TTC549 (cell line): ENCODE results near the gene PAX5.

Experiments
- FAIRE-seq: peaks from 2 replicates; lab custom pipeline; 2012; peaks lifted over from hg19 to GRCh38; lab: Jason Lieb, UNC

Gene PAX5

DNA sequence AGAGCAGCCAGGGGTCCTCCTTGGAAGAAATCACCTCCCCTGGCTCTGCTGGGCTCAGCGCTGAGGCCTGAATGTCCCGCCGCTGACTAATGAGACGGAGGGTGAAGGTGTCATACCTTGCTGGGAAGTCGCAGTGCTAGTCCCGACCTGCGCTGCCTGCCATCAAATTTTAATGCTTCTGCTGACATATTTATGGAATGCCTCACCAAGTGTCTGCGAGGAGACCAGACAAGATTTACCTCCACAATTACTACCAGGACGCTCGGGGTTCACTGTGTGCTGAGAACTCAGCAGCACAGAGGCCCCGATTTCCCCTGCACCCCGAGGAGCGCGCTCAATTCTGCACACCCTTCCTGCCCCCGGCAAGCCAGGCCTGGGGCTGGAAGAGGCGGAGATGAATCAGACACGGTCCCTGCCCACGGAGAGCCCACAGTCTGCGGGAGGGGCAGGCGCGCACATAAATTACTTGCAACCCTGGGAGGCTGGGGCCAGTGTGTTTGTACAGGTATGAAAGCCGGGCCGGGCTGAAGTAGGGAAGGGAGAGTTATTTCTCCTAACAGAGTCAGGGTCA lies 175.2 kb downstream of the PAX5 start:
- FAIRE-seq = no peak

DNA sequence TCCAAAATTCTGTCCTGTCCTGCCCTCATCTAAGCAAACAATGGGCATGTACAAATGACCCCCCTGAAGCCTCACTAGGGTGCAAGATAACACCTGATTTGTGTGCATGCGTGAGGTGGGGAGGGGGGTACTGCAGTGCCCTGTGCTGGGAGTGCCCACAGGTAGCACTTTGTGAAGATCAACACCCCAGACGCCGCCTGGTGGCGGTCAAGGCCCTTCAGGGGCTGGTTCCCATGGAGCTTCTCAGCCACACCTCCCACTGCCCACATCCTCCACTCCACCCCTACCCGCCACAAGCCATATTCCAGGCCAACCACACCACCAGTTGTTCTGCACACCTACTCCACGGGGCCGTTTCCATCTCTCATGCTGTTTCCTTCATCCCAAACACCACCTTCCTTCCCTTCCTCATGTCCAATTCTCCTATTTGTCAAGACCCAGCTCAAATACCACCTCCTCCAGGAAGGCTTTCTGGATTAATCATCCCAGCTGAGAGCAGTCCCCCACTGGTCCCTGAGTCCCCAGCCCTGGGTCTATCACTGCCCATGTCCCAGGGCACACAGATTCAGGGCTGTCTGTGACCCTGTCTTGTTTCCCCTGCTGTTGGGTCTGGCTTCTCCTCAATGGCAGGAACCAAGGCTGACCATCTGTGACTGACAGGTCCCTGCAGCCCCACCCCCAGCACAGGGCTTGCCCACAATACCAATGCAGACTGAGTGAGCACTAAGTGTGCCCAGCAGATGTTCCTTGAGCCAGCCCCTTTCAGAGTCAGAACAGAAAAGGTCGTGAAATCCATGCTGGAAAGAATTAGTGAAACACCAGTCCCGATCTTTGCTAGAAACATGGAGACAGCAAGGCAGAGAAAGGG lies 178.4 kb downstream of the PAX5 start:
- FAIRE-seq = no peak

DNA sequence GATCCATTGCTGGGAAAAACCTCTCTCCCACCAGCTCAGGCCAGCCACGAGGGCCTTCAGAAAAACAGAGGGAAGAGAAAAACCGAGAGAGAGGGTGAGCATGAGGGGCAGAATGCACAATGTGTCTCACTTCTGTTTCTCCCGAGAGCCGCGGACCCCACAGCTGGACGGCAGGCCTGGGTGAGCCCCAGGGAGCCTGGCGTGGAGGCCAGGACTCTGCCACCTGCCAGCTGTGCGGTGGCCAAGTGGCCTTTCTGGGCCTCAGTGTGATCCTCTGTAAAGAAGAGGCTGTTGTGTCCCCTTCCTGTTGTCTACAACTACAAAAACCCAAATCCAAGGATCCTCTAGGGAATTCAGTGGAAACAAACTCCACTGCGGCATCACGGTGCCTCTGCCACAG lies 179.3 kb downstream of the PAX5 start:
- no peak for FAIRE-seq

DNA sequence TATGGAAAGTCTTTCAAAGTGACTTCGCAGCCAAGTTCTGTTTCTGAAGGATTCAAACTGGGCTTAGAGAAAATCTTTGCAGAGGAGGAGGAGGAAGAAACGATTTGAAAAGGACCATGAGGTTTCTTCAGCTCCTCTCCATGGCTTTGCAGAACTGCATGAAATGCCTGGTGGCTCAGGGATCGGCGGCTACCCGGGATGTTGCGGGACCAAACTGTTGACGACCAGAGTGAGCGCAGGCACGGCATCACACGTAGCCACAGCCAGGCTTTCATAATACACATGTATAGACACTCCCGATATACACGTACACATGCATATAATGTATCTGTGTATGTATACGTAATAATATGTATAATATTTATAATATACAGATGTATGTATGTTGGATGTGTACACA lies 180.0 kb downstream of the PAX5 start:
- no peak for FAIRE-seq

DNA sequence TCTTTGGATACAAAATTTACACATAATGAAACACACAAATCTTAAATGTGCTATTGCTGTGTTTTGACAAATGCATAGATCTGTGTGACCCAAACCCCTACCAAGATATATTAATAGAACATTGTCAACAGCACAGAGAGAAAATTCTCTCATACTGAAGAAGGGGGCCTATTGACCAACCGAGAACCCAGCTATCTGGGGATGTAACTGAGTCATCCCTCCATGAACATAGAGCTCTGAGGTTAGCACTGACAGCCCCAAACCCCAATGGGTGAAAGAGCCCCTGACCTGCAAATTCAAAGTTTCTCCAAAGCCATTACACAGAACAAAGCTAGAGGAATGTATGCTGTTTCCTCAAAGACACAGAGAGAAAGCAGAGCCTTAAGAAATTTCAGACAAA lies 180.8 kb downstream of the PAX5 start:
- FAIRE-seq = no peak

DNA sequence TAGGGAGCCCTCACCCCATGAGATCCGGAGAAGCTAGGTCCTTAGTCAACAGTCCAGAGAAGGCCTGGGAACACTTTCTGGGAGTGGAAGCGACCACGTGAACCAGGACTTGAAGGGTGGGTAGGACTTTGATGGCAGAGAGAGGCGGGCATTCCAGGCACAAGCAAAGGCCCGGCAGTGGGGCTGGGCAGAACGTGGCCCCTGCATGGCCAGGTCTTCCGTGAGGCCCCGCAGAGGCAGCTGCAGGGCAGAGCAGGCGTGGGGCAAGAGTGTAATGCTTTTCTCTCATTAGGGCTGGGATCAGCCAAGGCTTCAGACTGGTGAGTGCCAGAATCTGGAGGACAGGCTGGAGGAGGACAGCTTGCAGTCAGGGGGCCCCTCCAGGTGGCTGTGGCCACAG lies 184.1 kb downstream of the PAX5 start:
- no peak for FAIRE-seq

DNA sequence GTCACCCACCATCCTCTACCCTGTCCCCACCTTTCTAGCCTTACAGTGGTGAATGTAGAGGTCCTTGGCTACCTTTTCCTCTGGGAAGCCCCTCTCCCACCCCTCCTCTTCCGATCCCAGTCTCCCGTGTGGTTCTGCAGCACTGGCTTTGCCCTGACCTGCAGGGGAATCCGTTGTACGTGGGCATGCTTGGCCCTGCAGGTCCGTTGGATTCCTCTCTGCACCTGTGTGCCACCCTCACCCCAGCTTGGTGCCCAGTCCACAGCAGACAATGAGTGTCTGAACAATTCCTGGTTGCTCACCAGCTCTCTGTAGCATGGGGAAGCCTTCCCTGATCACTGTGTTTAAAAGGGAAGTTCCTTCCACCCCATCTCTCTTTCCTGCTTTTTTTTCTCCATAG lies 185.1 kb downstream of the PAX5 start:
- FAIRE-seq = no peak

DNA sequence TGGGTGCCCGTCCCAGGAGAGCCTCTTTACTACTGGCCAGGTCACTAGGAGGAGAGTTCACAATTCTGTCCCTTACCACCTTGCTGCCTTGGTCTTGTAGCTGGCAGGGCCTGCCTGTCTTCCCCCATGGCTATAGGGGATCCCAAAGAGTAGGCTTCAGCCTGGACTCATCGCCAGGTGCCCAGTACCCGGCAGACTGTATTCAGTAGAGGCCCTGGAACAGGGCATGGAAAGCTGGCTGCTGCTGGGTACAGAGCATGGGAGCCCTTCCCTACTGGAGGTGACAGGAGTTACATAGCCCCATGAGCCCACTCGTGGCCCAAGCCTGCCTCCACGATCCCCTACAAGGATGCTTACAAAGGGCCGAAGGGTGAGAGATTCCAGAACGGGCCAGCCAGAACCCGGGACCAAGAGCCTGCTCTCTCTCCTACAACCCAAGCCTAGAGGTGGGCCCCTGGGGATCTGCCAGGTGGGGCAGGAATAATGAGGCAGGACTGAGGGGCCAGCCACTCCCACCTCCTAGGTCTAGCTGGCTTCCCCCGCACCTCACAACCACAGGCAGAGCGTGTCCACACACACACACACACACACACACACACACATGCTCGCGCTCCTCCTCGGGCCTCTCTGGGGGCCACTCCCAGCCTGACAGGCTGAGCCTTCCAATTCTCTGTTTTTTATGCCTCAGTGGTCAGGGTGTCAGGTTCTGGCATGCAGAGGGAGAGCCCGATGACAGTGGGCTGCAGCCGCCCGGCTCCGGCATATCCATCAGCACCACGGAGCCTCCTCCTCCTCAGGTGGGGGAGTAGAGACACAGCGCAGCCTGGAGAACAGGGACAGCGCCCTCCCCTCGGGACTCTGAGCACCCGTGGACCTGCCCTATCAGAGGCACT lies 186.0 kb downstream of the PAX5 start:
- FAIRE-seq = no peak

DNA sequence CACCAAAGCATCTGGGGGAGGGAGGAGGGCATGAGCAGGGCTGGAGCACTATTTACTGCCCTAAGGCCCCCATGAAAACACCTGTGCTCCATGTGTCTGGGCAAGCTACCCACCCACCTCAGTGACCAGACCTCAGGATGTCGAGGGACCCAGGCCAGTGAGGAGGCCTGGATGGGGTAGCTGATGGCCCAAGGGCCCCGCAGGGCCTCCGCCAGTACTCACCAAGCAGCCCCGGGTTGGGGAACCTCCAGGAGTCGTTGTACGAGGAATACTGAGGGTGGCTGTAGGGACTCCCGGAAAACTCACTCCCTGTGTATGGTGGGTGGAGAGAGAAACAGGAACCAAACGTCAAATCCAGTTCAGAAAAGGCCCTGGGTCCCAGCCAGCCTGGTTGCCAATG lies 187.4 kb downstream of the PAX5 start:
- no peak for FAIRE-seq

DNA sequence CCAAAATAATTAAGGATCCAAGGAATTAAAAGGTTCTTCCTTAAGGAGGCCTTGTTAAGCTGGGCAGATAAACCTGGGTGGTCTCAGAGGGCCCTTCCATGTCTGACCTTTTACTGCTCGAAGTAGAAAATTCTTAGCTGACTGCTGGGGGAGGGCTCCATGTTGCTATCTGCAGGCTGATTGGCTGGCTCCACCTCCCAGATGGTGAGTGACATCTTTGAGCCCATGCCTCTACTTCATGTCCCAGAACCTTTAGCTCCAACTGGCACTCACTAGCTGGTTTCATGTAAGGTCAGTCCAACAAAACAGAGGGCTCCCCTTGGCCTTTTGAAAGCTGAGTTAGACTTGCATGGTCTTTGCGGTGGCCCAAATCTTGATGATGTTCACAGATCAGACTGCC lies 188.2 kb downstream of the PAX5 start:
- no peak for FAIRE-seq

DNA sequence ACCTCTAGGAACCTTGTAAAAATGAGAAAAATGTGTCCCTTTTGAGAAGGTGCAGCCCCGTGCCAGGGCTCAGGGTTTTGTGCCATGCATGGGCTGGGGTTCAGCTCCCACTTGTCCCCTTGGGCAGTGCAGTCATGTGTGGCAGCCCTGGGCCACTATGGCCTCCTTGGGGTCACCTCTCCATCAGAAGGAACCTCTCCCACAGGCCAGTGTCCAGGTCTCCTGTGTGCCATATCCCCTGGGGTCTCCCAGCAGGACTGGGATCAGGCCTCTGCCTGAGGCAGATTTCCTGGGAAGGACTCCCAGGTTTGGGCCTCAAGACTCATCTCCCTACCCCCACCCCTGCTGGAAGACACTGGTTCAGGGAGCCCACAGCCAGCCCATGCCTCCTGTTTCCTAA lies 189.1 kb downstream of the PAX5 start:
- no peak for FAIRE-seq

DNA sequence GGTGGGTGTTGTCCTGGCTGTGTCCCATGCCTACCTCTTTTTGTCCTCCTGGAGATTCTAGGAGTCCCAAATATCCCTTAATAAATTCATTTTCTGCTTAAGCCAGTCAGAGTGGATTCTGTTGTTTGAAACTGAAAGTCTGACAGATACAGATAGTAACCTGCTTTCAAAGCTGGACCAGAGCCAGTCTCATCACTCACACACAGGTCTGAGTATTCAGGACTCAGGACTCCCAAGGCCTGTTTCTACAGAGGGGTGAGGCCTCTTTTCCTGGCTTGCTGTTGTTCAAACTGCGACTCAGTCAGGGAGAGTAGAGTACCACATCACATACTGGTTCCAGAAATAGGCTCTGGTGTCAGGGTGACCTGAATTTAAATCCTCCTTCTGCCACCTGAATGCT lies 190.1 kb downstream of the PAX5 start:
- no peak for FAIRE-seq

DNA sequence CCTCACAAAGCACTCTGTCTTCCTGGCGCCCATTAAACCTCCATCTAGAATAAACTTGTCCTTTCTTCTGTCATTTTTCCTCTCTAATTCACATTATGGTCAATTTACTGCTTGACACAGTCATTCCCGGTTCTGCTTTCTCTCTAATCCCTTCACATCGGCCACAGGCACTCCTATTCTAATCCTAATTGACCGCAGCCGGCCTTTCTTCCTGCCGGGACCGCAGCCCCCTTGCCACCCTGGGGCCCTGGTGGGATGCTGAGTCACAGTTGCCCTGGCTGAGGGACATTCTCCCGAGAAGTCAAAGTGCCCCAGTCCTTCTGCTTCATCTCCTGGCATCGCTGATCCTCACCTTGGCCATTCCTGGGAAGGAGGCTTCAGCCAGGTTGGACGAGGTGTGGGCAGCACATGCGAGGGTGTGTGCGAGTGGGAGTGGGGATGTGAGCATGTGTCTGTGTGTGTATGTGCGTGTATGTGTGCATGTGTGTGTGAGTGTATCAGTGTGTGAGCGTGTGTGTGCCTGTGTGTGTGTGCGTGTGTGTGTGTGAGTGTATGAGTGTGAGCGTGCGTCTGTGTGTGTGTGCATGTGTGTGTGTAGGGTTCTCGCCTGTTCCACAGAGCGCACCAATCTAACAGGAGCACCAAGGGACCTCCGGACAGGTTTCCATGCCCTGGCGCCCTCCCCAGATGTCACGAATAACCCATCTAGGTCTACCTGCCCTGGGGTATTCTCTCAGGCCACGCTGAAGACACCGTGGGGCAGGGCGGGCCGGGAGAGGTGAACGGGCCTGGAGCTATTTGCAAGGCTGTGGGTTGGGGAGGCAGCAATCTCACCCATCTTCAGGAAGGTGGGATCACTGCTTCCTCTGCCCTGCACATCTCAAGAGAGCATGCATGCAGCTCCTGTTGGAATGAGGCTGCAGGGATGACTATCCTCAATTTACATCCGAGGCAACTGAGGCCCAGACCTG lies 191.2 kb downstream of the PAX5 start:
- FAIRE-seq = no peak

DNA sequence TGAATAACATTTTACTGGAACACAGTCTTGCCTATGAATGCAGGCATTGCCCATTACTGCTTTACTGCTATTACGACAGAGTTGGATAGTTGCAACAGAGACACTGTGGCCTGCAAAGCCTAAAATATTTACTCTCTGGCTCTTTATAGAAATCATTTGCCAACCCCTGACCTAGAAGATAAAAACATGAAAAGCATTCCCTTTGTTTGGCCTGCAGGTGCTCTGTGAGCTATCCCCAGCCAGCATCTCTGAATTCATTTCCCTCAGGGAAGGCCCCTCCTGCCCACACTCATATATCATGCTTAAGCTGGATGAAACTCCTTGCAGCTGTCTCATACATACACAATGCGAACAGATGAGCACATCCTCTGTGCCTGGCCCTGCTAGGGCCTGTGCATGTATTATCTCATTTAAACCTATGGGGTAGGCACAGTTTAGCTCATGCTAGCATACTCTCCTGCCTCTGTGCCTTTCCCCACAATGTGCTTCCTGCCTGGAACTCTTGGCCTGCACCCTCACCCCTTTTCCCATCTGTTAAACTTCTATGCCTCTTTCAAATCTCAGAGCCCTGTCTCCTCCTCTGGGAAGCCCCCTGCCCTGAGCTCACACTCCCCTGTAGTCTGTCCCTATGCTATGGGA lies 193.1 kb downstream of the PAX5 start:
- no peak for FAIRE-seq

DNA sequence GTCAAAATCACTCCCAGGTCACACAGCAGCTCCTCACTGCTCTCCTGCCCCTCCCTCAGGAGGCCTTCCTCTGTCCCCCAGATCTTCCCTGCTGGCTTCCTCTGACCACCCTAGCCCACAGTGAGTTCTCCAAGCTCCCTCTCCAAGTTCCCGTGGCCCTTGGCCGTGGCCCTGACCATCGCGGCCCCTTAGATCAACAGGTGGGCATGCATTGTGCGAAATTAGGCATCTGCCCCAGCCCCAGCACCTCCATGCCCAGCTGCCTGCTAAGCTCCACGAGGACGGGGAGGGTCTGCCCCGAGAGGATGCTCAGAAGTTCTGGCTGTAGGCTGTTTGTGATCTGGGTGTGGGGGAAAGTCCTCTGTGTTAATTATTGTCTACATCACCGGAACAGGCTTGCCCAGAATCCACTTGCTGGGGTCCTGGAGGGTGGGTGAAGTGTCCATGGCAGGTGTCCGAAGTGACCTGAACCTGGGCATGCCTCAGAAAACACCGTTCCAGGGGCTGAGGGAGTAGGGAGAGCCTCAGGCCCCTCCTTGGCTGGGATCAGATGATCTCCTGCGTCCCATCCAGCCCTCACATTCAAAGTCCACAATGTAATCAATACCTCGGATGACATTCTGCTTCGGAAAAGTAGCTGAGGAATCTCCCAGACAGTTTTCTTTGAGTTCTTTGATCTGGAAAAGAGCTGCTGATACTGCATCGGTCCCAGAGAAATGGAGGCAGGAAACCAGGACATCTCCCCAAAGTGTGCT lies 194.8 kb downstream of the PAX5 start:
- no peak for FAIRE-seq

DNA sequence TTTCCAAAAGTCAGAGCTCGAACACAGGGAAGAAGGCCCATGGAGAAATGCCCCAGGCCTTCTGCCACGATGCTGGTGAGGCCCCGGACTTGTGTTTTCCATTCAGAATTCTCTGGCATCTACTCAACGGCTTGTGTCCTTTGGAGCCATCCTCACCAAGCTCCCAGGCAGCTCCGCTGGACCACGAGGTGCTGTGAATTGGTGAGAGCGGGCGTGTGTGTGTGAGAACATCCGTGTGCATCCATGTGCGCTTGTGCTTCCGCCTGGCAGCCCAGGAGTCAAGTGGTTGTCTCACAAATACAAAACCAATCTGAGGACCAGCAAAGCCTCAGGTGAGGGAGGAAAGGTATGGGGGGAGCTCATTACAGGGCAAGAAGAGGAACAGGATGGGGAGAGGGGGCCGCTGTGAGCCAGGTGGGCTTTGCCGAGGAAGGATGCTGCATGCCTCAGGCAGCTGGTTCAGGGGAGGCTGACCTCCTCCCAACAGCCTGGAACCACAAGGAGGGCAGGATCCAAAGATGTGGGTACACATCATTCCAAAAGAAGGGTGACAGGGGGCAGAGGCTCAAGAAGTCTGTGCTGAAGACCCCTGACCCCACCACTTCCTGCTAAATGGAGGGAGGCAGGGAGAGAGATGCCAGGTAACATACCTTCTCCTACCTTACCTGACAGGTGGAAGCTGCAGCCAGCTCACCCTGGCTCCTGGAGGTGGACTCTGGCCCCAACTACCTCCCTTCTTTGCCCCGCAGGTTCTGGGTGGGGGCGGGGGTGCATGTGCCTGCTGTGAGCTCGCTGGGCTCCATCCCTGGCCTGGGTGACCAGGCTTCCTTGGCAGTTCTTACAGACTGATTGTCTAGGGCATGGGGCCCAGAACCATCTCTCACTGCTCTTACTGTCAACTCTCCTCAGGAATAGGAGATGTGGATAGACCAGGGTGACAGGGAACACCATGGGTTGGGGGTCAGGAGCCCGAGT lies 196.3 kb downstream of the PAX5 start:
- FAIRE-seq = no peak

DNA sequence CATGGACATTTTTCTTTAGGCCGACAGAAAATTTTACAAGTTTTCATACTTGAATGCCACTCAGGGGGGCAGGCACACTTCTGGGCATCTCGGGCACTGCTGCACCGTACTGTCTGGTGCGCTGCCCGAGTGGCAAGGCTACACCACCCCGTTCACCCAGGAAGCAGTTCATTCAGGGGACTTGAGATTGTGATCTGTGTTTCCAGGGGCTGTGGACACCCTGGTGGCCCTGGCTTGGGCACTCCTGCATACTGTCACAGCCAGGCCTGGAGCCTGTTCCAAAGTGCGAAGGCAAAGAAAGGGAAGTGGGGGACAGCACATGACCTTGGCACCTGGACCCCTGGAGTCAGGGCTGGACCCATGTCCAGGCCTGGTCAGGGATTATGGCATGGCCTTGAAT lies 197.6 kb downstream of the PAX5 start:
- no peak for FAIRE-seq

DNA sequence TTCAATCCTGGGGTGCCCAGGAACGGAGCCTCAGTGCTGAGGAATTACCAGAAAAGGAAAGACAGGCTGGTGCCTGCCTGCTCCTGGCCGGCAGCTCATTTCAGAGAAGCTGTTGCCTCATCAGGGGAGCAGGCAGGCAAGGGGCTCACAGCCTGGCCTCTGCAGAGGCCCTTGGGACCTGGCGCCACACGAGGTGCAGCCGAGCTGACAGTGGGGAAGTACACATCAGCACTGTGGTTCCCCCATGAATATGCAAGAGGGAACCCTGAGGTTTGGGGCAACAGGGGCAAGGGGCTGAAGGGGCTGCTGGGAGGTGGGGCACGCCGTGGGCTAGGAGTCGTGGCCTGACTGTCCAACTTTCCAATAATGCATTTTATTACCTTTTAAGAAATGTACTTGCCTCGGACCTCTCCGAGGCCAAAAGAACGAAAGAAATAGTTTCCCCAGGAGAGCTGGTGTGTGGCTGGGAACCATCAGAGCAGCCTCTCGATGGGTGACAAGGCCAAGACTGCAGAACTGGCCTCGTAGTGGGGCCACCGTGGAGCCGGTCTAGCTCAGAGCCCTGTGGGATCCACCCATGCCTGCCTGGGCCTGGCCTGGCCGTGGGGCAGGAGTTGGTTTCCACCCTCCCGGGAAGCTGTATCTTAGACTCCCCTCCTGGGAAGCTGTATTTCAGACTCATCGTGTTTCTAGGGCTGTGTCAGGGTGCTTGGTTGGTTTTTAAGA lies 198.6 kb downstream of the PAX5 start:
- no peak for FAIRE-seq

DNA sequence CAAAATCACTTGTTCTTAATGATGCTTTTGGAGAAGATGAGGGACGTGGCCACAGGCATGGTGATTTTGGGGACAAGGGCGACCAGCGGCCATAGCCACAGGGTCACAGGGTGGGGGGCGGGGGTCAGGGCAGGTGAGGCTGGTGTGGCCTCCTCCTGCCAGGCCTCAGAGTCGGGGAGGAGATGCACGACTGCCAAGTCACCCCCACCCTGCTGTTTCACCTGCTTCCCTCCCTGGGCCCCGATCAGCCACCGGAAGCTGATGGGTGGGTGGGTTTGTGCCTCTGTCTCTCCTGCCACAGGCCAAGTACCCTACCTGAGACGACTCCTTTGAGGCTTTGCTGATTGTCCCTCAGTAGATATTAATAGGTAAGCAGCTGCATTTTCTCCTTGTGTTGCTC lies 199.3 kb downstream of the PAX5 start:
- FAIRE-seq = no peak
